H9 (cell line): ENCODE results near the gene CNOT10. TPM values are rescaled to one million over a fixed set of nuclear protein-coding genes. Genes with fewer than 3 reads are reported as not detected.
A peak's percentile ranks its signal among the peaks of the same experiment; 100 is the strongest.

Experiments used
- DNase-seq: peaks from one replicate; pipeline ENCODE4 v3.0.0-alpha.2; 2017
- H2AFZ ChIP-seq: one replicate; pipeline ENCODE4 v1.6.1; 2013; ENCODE audit warnings: mild to moderate bottlenecking, low read length, control low read depth, moderate library complexity
- H2AK5ac ChIP-seq: 2 replicates; pipeline ENCODE4 v1.6.1; 2013; ENCODE audit warnings: low read length, control low read depth, mixed read lengths; ENCODE audit not compliant: insufficient read length
- H2BK120ac ChIP-seq: one replicate; pipeline ENCODE4 v1.6.1; 2013; ENCODE audit warnings: low read depth, mild to moderate bottlenecking, low read length, control low read depth, inconsistent platforms; ENCODE audit not compliant: poor library complexity, severe bottlenecking
- H2BK12ac ChIP-seq: 2 replicates; pipeline ENCODE4 v1.6.1; 2013; ENCODE audit warnings: low read length, control low read depth, mixed read lengths, low read depth; ENCODE audit not compliant: insufficient read length
- H2BK15ac ChIP-seq: 2 replicates; pipeline ENCODE4 v1.6.1; 2013; ENCODE audit warnings: low read depth, low read length, control low read depth
- H2BK20ac ChIP-seq: one replicate; pipeline ENCODE4 v1.6.1; 2013; ENCODE audit warnings: low read depth, mild to moderate bottlenecking, low read length, control low read depth, inconsistent platforms; ENCODE audit not compliant: poor library complexity, severe bottlenecking
- H2BK5ac ChIP-seq: 2 replicates; pipeline ENCODE4 v1.6.1; 2013; ENCODE audit warnings: low read length, control low read depth, mixed read lengths; ENCODE audit not compliant: insufficient read length
- H3K14ac ChIP-seq: 2 replicates; pipeline ENCODE4 v1.6.1; 2013; ENCODE audit warnings: low read length, control low read depth; ENCODE audit not compliant: insufficient read depth
- H3K18ac ChIP-seq: 2 replicates; pipeline ENCODE4 v1.6.1; 2013; ENCODE audit warnings: low read depth, mild to moderate bottlenecking, mixed read lengths, low read length, control low read depth; ENCODE audit not compliant: insufficient read length
- H3K23ac ChIP-seq: 2 replicates; pipeline ENCODE4 v1.6.1; 2013; ENCODE audit warnings: low read length, control low read depth, mixed read lengths, low read depth; ENCODE audit not compliant: insufficient read length
- H3K23me2 ChIP-seq: 2 replicates; pipeline ENCODE4 v1.6.1; 2013; ENCODE audit warnings: low read depth, mild to moderate bottlenecking, mixed read lengths, low read length, control low read depth; ENCODE audit not compliant: insufficient read length, poor library complexity, severe bottlenecking
- H3K27ac ChIP-seq: 2 replicates; pipeline ENCODE4 v1.5.1; 2013; ENCODE audit warnings: low read length, control low read depth, mixed read lengths, low read depth; ENCODE audit not compliant: insufficient read length
- H3K27me3 ChIP-seq: 2 replicates; pipeline ENCODE4 v1.6.1; 2013; ENCODE audit warnings: low read length, control low read depth, inconsistent platforms; ENCODE audit not compliant: insufficient read depth
- H3K4ac ChIP-seq: 2 replicates; pipeline ENCODE4 v1.6.1; 2013; ENCODE audit warnings: low read depth, mild to moderate bottlenecking, control low read depth, inconsistent platforms, low read length, moderate library complexity
- H3K4me1 ChIP-seq: 2 replicates; pipeline ENCODE4 v1.6.1; 2013; ENCODE audit warnings: low read length, control low read depth, inconsistent platforms; ENCODE audit not compliant: insufficient read depth
- H3K4me2 ChIP-seq: 2 replicates; pipeline ENCODE4 v1.6.1; 2013; ENCODE audit warnings: low read length, control low read depth, mixed read lengths; ENCODE audit not compliant: insufficient read length, insufficient read depth
- H3K56ac ChIP-seq: 2 replicates; pipeline ENCODE4 v1.6.1; 2013; ENCODE audit warnings: low read depth, mild to moderate bottlenecking, mixed read lengths, low read length, control low read depth; ENCODE audit not compliant: insufficient read length
- H3K79me1 ChIP-seq: 2 replicates; pipeline ENCODE4 v1.6.1; 2013; ENCODE audit warnings: low read depth, mild to moderate bottlenecking, moderate library complexity, low read length, control low read depth, inconsistent platforms; ENCODE audit not compliant: insufficient read depth, poor library complexity, severe bottlenecking
- H3K79me2 ChIP-seq: 2 replicates; pipeline ENCODE4 v1.6.1; 2013; ENCODE audit warnings: low read length, control low read depth, inconsistent platforms; ENCODE audit not compliant: insufficient read depth
- H3K9ac ChIP-seq: 2 replicates; pipeline ENCODE4 v1.6.1; 2013; ENCODE audit warnings: low read length, control low read depth, mixed read lengths; ENCODE audit not compliant: insufficient read length; ENCODE audit errors: extremely low read depth
- H3K9me3 ChIP-seq: one replicate; pipeline ENCODE4 v1.6.1; 2013; ENCODE audit warnings: low read depth, low read length, inconsistent platforms; ENCODE audit not compliant: control insufficient read depth
- H3T11ph ChIP-seq: one replicate; pipeline ENCODE4 v1.6.1; 2013; ENCODE audit warnings: mild to moderate bottlenecking, low read length, control low read depth, inconsistent platforms
- H4K20me1 ChIP-seq: one replicate; pipeline ENCODE4 v1.6.1; 2013; ENCODE audit not compliant: control insufficient read depth, insufficient read length, insufficient read depth
- H4K5ac ChIP-seq: 2 replicates; pipeline ENCODE4 v1.6.1; 2013; ENCODE audit warnings: low read depth, mild to moderate bottlenecking, mixed read lengths, low read length, control low read depth; ENCODE audit not compliant: insufficient read length
- H4K8ac ChIP-seq: replicated peaks from 2 replicates; pipeline ENCODE4 v1.6.1; 2013; ENCODE audit warnings: low read length, control low read depth, mixed read lengths, low read depth; ENCODE audit not compliant: insufficient read length
- H4K91ac ChIP-seq: 2 replicates; pipeline ENCODE4 v1.6.1; 2013; ENCODE audit warnings: low read depth, mild to moderate bottlenecking, moderate library complexity, mixed read lengths, low read length, control low read depth; ENCODE audit not compliant: insufficient read length
- H3K27ac Mint-ChIP-seq, 3 experiments: 2 replicates in 2 of 3; 3 replicates in 1 of 3; pipeline ENCODE4 v1.8.0; 2020 to 2021; ENCODE audit warnings: mixed read lengths in 3 of 3, mild to moderate bottlenecking in 1 of 3, moderate library complexity in 1 of 3
- H3K27me3 Mint-ChIP-seq: 2 replicates; pipeline ENCODE4 v1.8.0; 2021; ENCODE audit warnings: low read depth, mild to moderate bottlenecking, moderate library complexity, mixed read lengths
- H3K36me3 Mint-ChIP-seq, 3 experiments: 2 replicates in 2 of 3; 3 replicates in 1 of 3; pipeline ENCODE4 v1.8.0; 2020 to 2021; ENCODE audit warnings: low read depth in 3 of 3, mixed read lengths in 3 of 3; ENCODE audit not compliant: insufficient read depth in 1 of 3
- H3K4me1 Mint-ChIP-seq, 2 experiments: 2 replicates each; pipeline ENCODE4 v1.8.0; 2020; ENCODE audit warnings: mixed read lengths in 2 of 2
- H3K4me3 Mint-ChIP-seq, 2 experiments: 2 replicates in 1 of 2; 3 replicates in 1 of 2; pipeline ENCODE4 v1.8.0; 2020 to 2021; ENCODE audit warnings: mild to moderate bottlenecking in 2 of 2, mixed read lengths in 2 of 2, moderate library complexity in 1 of 2
- H3K9me3 Mint-ChIP-seq, 2 experiments: 2 replicates in 1 of 2; 3 replicates in 1 of 2; pipeline ENCODE4 v1.8.0; 2020; ENCODE audit warnings: mild to moderate bottlenecking in 2 of 2, mixed read lengths in 2 of 2, moderate library complexity in 1 of 2
- total RNA-seq: library from RNA; stranded (reverse); gene quantifications from 2 replicates; pipeline ENCODE4 v1.2.1, GENCODE V29; 2021
- TF ChIP-seq, protein P1 (sequence below): fragments of 200-600 bp; sonication (generic); conservative IDR thresholded peaks from 3 replicates; pipeline ENCODE4 v1.8.0; 2021; ENCODE audit warnings: antibody characterized with exemption, mild to moderate bottlenecking

CNOT10 gene
- total RNA-seq, 1 experiment from 2014 or later = 55.4 TPM

DNA sequence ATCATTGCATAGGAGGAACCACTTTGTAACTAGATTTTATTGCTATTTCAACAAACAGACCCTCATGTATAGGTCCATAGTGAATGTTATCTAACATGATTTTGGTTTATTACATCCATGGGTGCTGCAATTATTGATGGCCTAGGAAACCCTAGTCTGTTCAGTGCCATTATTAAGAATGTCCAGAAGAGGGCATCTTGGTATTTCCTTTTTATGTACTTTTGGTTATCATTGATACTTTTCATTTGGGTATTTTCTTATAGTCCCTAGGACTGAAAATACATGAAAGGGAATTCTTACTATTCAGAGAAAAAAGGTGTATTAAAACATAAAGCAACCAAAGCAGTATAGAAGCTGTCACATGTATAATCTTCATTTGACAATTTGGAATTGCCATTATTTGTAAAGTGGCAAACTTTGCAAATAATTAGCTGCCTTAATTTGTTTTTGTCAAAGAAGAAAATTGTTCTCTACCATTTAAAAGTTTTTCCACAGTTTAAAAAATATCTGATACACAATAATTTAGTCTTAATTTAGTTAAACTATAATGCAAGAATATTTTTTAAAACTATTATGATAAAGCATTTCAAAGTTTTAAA is 48.7 kb downstream of the CNOT10 start:
- Histone ChIP-seq H3K27me3 (no peaks in the 10 kb centered on the region), H2BK120ac (no peak overlapping the region), H3T11ph (no peak overlapping the region), H3K27ac (no peak overlapping the region), H3K9me3 (no peaks in the 10 kb centered on the region), H3K23me2 (no peaks in the 10 kb centered on the region), H3K4me1 (no peaks in the 10 kb centered on the region; the same call in 1 of the 2 replicates), H4K8ac (no peak overlapping the region), H3K79me1 (peaks cover 3% of the 10 kb centered on the region), H2AK5ac (no peak overlapping the region), H2BK5ac (no peak overlapping the region), H4K91ac (no peak overlapping the region), H2BK12ac (no peak overlapping the region), H3K18ac (no peak overlapping the region), H2BK15ac (no peak overlapping the region), H3K79me2 (no peaks in the 10 kb centered on the region), H3K9ac (no peak overlapping the region), H2AFZ (no peak overlapping the region), H3K23ac (no peak overlapping the region), H3K4me2 (no peak overlapping the region), H4K20me1 (no peaks in the 10 kb centered on the region), H3K56ac (no peak overlapping the region), H4K5ac (no peak overlapping the region), H2BK20ac (no peak overlapping the region), H3K14ac (no peak overlapping the region), H3K4ac (no peak overlapping the region)
- TF ChIP-seq, protein P1, sequence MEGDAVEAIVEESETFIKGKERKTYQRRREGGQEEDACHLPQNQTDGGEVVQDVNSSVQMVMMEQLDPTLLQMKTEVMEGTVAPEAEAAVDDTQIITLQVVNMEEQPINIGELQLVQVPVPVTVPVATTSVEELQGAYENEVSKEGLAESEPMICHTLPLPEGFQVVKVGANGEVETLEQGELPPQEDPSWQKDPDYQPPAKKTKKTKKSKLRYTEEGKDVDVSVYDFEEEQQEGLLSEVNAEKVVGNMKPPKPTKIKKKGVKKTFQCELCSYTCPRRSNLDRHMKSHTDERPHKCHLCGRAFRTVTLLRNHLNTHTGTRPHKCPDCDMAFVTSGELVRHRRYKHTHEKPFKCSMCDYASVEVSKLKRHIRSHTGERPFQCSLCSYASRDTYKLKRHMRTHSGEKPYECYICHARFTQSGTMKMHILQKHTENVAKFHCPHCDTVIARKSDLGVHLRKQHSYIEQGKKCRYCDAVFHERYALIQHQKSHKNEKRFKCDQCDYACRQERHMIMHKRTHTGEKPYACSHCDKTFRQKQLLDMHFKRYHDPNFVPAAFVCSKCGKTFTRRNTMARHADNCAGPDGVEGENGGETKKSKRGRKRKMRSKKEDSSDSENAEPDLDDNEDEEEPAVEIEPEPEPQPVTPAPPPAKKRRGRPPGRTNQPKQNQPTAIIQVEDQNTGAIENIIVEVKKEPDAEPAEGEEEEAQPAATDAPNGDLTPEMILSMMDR = peak; percentile 77
- Mint-ChIP-seq H3K4me3 (no peak overlapping the region), H3K27me3 (no peaks in the 10 kb centered on the region), H3K9me3 (no peaks in the 10 kb centered on the region), H3K4me1 (peaks cover 19% of the 10 kb centered on the region in 2 experiments), H3K36me3 (peaks cover 22 to 54% (median 51%) of the 10 kb centered on the region in 3 experiments; a peak in 6 of 7 replicates), H3K27ac (no peak overlapping the region)
- DNase-seq = no peak
